CD4-positive, CD25-positive, alpha-beta regulatory T cell (primary cell): ENCODE measurements around the gene CPOX. TPM values are rescaled to one million over a fixed set of nuclear protein-coding genes. Genes with fewer than 3 reads are reported as not detected.

Experiments used
- ATAC-seq, 2 donors: fragments of 150-1000 bp; cut with Tn5 transposase; one replicate each; pipeline ENCODE4 v1.10.0; 2021; ENCODE audit warnings: low read depth in 2 of 2, moderate number of reproducible peaks in 2 of 2, moderate library complexity in 1 of 2
- DNase-seq, 3 donors: peaks; one replicate each; pipeline versions ENCODE4 v3.0.0 to v3.0.0-alpha.2; 2012 to 2022; ENCODE audit warnings: mixed read lengths in 1 of 3
- H3K27ac ChIP-seq: one replicate; pipeline ENCODE4 v1.7.0; 2013; ENCODE audit warnings: mild to moderate bottlenecking, low read length; ENCODE audit not compliant: insufficient read depth, poor library complexity, severe bottlenecking
- H3K27me3 ChIP-seq: one replicate; pipeline ENCODE4 v1.7.0; 2013; ENCODE audit warnings: low read length; ENCODE audit not compliant: control insufficient read depth, insufficient read depth
- H3K36me3 ChIP-seq: one replicate; pipeline ENCODE4 v1.7.0; 2013; ENCODE audit warnings: mild to moderate bottlenecking, low read length, moderate library complexity; ENCODE audit not compliant: control insufficient read depth, insufficient read depth
- H3K4me1 ChIP-seq: 2 replicates; pipeline ENCODE4 v1.7.0; 2013; ENCODE audit warnings: mild to moderate bottlenecking, low read length; ENCODE audit not compliant: insufficient read depth, control insufficient read depth, poor library complexity, severe bottlenecking
- H3K4me3 ChIP-seq: one replicate; pipeline ENCODE4 v1.7.0; 2013; ENCODE audit warnings: low read depth, mild to moderate bottlenecking, low read length, moderate library complexity
- H3K9me3 ChIP-seq, 2 experiments: 1 replicate in 1 of 2; 2 replicates in 1 of 2; pipeline ENCODE4 v1.7.0; 2013; ENCODE audit warnings: low read length in 2 of 2, mild to moderate bottlenecking in 1 of 2, moderate library complexity in 1 of 2; ENCODE audit not compliant: control insufficient read depth in 2 of 2
- H3K27ac Mint-ChIP-seq, 3 donors: one replicate each; pipeline ENCODE4 v1.8.0; 2020 to 2022; ENCODE audit warnings: mild to moderate bottlenecking in 3 of 3, mixed read lengths in 3 of 3, moderate library complexity in 2 of 3
- H3K27me3 Mint-ChIP-seq: one replicate; pipeline ENCODE4 v1.8.0; 2022; ENCODE audit warnings: mild to moderate bottlenecking, mixed read lengths
- H3K36me3 Mint-ChIP-seq: one replicate; pipeline ENCODE4 v1.8.0; 2020; ENCODE audit warnings: mixed read lengths
- H3K4me1 Mint-ChIP-seq, 4 donors: one replicate each; pipeline ENCODE4 v1.8.0; 2020 to 2022; ENCODE audit warnings: mixed read lengths in 4 of 4, mild to moderate bottlenecking in 1 of 4
- H3K4me3 Mint-ChIP-seq, 4 donors: one replicate each; pipeline ENCODE4 v1.8.0; 2020 to 2022; ENCODE audit warnings: mild to moderate bottlenecking in 4 of 4, mixed read lengths in 4 of 4, moderate library complexity in 3 of 4
- H3K9me3 Mint-ChIP-seq, 7 donors: one replicate each; pipeline ENCODE4 v1.8.0; 2020 to 2022; ENCODE audit warnings: mixed read lengths in 7 of 7, mild to moderate bottlenecking in 3 of 7, moderate library complexity in 2 of 7
- polyA plus RNA-seq, 4 donors: library from polyadenylated mRNA; unstranded; fragments of 300-500 nt; fragmentation: Illumina TruSeq; gene quantifications; one replicate each; pipeline ENCODE4 v1.2.3, GENCODE V29; 2021
- total RNA-seq: library from RNA; stranded (reverse); gene quantifications from one replicate; pipeline ENCODE4 v1.2.3, GENCODE V29; 2022

The CPOX gene
- total and polyA plus RNA-seq, 5 donors from 2014 or later: 7.1 to 22.8 (median 7.2) TPM

DNA sequence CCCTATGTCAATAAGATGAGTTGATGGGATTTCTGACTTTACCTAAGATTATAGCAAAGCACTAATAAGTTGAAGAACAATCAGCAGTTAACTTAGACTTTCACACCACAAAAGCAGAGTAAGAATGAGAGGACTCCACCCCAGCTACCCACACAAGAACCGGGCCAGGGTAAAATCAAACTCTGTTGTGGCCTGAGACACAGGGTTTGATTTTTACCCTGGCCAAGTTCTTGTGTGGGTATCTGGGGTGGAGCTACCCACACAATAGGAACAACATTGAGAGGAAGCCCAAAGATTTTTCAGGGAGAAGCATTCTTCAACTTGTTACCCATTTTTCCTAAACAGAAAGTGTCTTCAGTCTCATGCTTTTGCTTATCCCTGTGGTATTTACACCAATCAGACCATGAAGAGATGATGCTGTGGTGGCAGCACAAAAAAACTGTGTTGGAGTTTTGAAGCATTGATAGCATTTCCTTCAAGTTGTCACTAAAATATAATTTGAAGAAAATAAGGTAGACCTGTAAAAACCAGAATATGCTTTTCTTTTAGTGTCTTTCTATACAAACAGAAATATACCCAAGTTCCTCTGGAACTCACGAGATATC, 25.6 kb downstream of the CPOX start:
- no peak for ATAC-seq

DNA sequence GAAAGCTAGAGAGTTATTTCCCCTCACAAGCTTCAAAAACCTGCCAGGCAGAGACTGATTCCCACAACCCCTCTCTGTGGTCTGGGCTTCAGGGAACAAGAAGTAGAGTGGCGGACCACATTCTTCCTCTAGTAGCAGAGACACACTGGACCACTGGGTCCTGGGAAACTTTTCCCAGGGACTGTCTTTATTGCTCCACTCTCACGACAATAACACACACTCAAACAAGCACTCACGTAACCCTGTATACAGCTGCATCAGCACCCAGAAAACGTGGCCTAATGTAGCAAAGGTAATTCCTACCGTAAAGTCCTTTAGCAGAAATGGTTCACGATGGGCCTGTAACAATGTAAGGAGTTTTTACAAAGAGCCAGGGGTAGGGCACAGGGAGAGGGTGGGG, 27.6 kb downstream of the CPOX start:
- Histone ChIP-seq H3K27me3 (no peaks in the 10 kb centered on the region), H3K4me3 (peak overlapping the region; percentile 72), H3K4me1 (peaks cover 71% of the 10 kb centered on the region), H3K27ac (peak overlapping the region; percentile 94), H3K36me3 (no peaks in the 10 kb centered on the region), H3K9me3 (no peaks in the 10 kb centered on the region)
- Mint-ChIP-seq H3K9me3 (peaks cover 0 to 3% (median 2%) of the 10 kb centered on the region in 7 donors), H3K27me3 (peaks cover 4% of the 10 kb centered on the region), H3K4me3 (peak overlapping the region; percentile 34 to 82 (median 64)), H3K36me3 (no peaks in the 10 kb centered on the region), H3K4me1 (peaks cover 45 to 82% (median 63%) of the 10 kb centered on the region in 4 donors), H3K27ac (peak overlapping the region; percentile 60 to 99 (median 95))
- DNase-seq: no peak
- no peak for ATAC-seq

More for the DNA sequence above, 25.6 kb downstream of the CPOX start:
- peaks cover 43 to 70% (median 57%) of the 10 kb centered on the region in 4 donors for H3K4me1 Mint-ChIP-seq
- Histone ChIP-seq H3K27ac (peak overlapping the region; percentile 94), H3K27me3 (no peaks in the 10 kb centered on the region), H3K9me3 (no peaks in the 10 kb centered on the region), H3K4me1 (peaks cover 63% of the 10 kb centered on the region), H3K36me3 (no peaks in the 10 kb centered on the region), H3K4me3 (peak overlapping the region; percentile 80)
- H3K27ac Mint-ChIP-seq: peak overlapping the region; percentile 80 to 99 (median 95)
- H3K4me3 Mint-ChIP-seq: peak overlapping the region; percentile 41 to 91 (median 58)
- H3K9me3 Mint-ChIP-seq: peaks cover 0 to 3% (median 2%) of the 10 kb centered on the region in 7 donors
- no peaks in the 10 kb centered on the region for H3K36me3 Mint-ChIP-seq
- peaks cover 4% of the 10 kb centered on the region for H3K27me3 Mint-ChIP-seq
- peak in 2 of 3 donors; percentile 29 to 80 for DNase-seq

DNA sequence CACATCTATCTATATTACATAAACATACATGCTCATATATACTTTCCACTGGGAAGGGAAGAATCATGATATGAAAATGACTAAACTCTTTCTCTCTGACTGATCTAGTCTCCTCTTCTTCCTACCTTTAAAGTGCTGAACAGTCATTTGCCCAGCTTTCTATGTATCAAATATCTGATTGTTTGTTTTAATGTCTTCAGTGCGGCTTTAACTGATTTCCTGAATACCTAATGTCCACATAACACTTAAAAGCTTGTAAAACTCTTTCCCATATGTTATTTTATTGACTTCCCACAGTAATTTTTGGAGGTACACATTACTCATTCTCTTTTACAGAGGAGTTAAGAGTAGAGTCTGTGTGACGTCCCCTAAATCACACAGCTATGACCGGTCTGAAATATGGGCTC, 28.2 kb downstream of the CPOX start:
- ATAC-seq (no peak), DNase-seq (no peak)
- Mint-ChIP-seq H3K9me3 (peaks cover 0 to 3% (median 2%) of the 10 kb centered on the region in 7 donors), H3K27ac (peak overlapping the region; percentile 60 to 95 (median 92)), H3K4me1 (peaks cover 45 to 82% (median 65%) of the 10 kb centered on the region in 4 donors), H3K36me3 (no peaks in the 10 kb centered on the region), H3K27me3 (peaks cover 4% of the 10 kb centered on the region), H3K4me3 (peak overlapping the region; percentile 34 to 82 (median 70))
- H3K9me3 ChIP-seq: no peaks in the 10 kb centered on the region
- H3K4me1 ChIP-seq: peaks cover 71% of the 10 kb centered on the region
- peak overlapping the region; percentile 94 for H3K27ac ChIP-seq
- no peaks in the 10 kb centered on the region for H3K36me3 ChIP-seq
- H3K27me3 ChIP-seq: no peaks in the 10 kb centered on the region
- H3K4me3 ChIP-seq: peak overlapping the region; percentile 72

DNA sequence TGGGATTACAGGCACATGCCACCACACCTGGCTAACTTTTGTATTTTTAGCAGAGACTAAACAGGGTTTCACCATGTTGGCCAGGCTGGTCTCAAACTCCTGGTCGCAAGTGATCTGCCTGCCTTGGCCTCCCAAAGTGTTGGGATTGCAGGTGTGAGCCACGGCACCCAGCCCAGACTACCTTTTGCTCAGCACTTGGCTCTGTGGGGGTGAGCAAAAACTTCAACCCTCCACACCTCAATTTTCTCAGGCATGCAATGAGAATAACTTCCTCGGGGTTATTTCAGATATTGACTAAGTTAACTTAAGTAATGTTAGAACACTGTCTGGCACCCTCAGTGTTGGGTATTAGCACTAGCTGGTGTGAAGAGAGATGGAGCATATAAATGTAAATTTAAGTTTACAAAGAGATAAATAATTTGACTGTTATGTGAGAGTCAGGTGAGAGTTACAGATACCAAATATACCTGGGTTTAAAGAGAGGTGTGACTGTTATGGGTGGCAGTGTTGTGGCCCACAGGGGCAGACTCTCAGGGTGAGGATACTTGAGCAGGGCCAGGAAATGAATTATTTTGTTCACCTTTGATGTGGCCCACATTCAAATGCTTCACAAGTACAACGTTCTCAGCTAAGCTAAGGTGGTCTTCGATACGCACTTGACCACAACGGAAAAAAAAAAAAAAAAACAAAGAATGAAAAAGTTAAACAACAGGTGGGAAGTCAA, 29.0 kb downstream of the CPOX start:
- Histone ChIP-seq H3K27ac (peak overlapping the region; percentile 94), H3K36me3 (no peaks in the 10 kb centered on the region), H3K4me3 (peak overlapping the region; percentile 72), H3K27me3 (no peaks in the 10 kb centered on the region), H3K9me3 (no peaks in the 10 kb centered on the region), H3K4me1 (peaks cover 71% of the 10 kb centered on the region)
- DNase-seq: peak; percentile 20 to 88 (median 65)
- no peaks in the 10 kb centered on the region for H3K36me3 Mint-ChIP-seq
- ATAC-seq: peak; percentile 70 to 71
- H3K9me3 Mint-ChIP-seq: peaks cover 0 to 7% (median 0%) of the 10 kb centered on the region in 7 donors
- H3K4me1 Mint-ChIP-seq: peaks cover 45 to 79% (median 63%) of the 10 kb centered on the region in 4 donors
- H3K27me3 Mint-ChIP-seq: peaks cover 4% of the 10 kb centered on the region
- H3K27ac Mint-ChIP-seq: peak overlapping the region; percentile 95 to 100 (median 97)
- peak overlapping the region; percentile 58 to 82 (median 78) for H3K4me3 Mint-ChIP-seq

DNA sequence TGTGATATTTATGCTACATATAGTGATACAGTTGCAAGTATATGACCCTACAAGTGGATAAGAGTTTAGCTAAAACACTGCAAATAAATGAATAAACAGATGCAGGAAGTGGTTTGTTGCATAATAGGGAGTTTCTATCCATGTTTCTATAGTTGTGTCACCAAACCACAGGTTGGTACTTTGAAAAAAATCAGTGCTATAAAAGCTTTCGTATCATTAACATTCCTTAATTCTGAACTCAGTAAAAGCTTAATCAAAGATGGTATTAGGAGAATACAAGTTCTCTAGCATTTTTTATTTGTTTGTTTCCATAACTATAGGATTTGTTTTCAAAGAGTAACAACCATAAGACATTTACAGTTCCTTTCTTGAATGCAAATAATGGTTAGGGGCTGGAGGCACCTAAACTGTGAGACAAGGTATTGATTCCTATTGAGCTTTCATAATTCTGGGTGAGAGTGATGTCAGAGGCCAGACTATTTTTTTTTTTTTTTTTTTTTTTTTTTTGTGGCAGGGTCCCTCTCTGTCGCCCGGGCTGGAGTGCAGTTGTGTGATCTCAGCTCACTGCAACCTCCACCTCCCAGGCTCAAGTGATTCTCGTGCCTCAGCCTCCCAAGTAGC, 29.6 kb downstream of the CPOX start:
- H3K9me3 Mint-ChIP-seq: peaks cover 0 to 7% (median 0%) of the 10 kb centered on the region in 7 donors
- H3K27me3 ChIP-seq: no peaks in the 10 kb centered on the region
- H3K27me3 Mint-ChIP-seq: peaks cover 4% of the 10 kb centered on the region
- H3K4me3 Mint-ChIP-seq: peak overlapping the region; percentile 75 to 93 (median 82)
- H3K4me1 Mint-ChIP-seq: peaks cover 39 to 78% (median 63%) of the 10 kb centered on the region in 4 donors
- no peaks in the 10 kb centered on the region for H3K36me3 ChIP-seq
- no peaks in the 10 kb centered on the region for H3K36me3 Mint-ChIP-seq
- ATAC-seq (peak; percentile 48 to 53), DNase-seq (peak in 2 of 3 donors; percentile 76 to 83)
- peak overlapping the region; percentile 95 to 100 (median 97) for H3K27ac Mint-ChIP-seq
- peaks cover 68% of the 10 kb centered on the region for H3K4me1 ChIP-seq
- H3K9me3 ChIP-seq: no peaks in the 10 kb centered on the region
- H3K27ac ChIP-seq: peak overlapping the region; percentile 94
- peak overlapping the region; percentile 72 for H3K4me3 ChIP-seq

DNA sequence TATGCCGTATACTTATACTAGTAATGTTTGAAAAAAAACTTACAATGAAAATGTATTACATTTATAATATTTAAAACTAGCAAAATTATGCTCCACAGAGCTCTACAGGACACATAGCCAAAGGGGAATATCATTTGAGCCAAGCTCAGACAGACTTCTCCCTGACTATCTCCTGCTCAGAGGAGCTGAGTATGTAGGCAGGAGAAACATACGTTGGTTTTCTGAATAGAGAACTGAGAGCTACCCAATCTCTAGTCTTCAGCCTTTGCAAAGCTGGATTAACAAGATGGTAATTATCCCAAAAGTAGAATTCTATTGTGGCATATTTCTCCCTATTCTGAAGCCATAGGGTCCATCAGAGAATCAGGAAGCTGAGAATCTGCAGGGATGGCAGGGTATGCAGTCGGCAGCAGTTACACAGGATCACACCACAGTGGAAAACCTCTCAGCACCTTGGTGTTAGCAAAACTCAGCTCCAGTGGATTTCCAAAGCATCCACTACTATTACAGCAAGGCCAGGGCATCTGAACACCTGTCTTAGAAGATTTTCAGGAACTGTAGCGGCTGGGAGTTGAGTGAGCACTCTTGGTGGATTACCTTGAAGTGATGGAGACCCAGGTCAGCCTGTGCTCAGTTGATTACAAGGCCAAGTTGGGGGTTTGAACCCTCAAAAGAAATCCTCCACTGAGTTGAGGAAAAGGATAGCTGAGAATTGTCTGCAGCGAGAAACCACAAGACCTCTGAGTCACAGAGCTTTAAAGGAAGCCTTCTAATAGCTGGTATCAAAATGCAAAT, 31.5 kb downstream of the CPOX start:
- no peaks in the 10 kb centered on the region for H3K36me3 ChIP-seq
- peaks cover 4% of the 10 kb centered on the region for H3K27me3 Mint-ChIP-seq
- peak overlapping the region; percentile 94 for H3K27ac ChIP-seq
- H3K27me3 ChIP-seq: no peaks in the 10 kb centered on the region
- H3K9me3 Mint-ChIP-seq: peaks cover 0 to 4% (median 0%) of the 10 kb centered on the region in 7 donors
- peak overlapping the region; percentile 57 to 95 (median 89) for H3K27ac Mint-ChIP-seq
- no peaks in the 10 kb centered on the region for H3K9me3 ChIP-seq
- H3K4me1 ChIP-seq: peaks cover 69% of the 10 kb centered on the region
- ATAC-seq: peak in 1 of 2 donors; percentile 31
- H3K4me3 ChIP-seq: peak overlapping the region; percentile 72
- DNase-seq: peak in 1 of 3 donors; percentile 71
- H3K4me3 Mint-ChIP-seq: peak overlapping the region in 2 of 4 donors; percentile 31 to 82
- H3K36me3 Mint-ChIP-seq: no peaks in the 10 kb centered on the region
- peaks cover 35 to 76% (median 59%) of the 10 kb centered on the region in 4 donors for H3K4me1 Mint-ChIP-seq

DNA sequence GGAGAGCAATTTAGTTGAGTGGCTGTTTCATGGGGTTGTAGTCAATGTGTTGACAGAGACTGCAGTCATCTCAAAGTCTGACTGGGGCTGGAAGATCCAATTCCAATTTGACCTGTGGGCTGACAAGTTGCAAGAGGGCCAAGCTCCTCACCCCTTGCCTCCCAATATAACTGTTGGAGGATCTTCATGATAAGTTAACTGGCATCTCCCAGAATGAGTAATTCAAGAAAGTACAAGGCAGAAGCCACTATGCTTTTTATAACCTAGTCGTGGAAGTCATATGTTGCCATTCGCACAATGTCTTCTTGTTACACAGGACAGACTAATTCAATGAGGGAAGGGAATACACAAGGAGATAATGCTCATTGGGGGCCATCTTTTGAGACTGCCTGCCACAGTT, 32.5 kb downstream of the CPOX start:
- Mint-ChIP-seq H3K36me3 (no peaks in the 10 kb centered on the region), H3K4me1 (peaks cover 44 to 77% (median 60%) of the 10 kb centered on the region in 4 donors), H3K27me3 (peaks cover 4% of the 10 kb centered on the region), H3K9me3 (peaks cover 0 to 4% (median 0%) of the 10 kb centered on the region in 7 donors), H3K4me3 (no peak overlapping the region), H3K27ac (peak overlapping the region; percentile 1 to 95 (median 30))
- no peaks in the 10 kb centered on the region for H3K27me3 ChIP-seq
- no peaks in the 10 kb centered on the region for H3K36me3 ChIP-seq
- H3K9me3 ChIP-seq: no peaks in the 10 kb centered on the region
- no peak overlapping the region for H3K27ac ChIP-seq
- peaks cover 69% of the 10 kb centered on the region for H3K4me1 ChIP-seq
- DNase-seq (no peak), ATAC-seq (no peak)
- peak overlapping the region; percentile 27 for H3K4me3 ChIP-seq
